Measurements from ENCODE around the gene TULP4. TPM values are rescaled to one million over a fixed set of nuclear protein-coding genes. Genes with fewer than 3 reads are reported as not detected.

The TULP4 gene
- total RNA-seq, 2 donors from 2014 or later: 10.8 to 31.2 TPM

DNA sequence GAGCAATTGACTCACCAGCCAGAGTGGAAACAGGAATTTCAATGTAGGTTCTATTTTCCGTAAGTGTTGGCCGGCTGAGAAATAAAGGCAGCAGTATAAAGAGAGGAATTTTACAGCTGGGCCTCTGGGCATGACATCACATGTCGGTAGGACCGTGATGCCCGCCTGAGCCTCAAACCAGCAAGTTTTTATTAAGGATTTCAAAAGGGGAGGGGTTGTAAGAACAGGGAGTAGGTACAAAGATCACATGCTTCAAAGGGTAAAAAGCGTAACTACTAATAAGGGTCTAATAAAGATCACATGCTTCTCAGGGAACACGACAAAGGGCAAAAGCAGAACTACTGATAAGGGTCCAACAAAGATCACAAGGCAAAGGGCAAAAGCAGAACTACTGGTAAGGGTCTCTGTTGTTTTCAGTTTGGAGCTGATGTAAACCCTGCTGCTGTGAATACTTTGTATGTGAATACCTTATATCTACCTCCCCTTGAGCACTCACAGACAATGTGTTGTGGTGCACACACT lies 9.0 kb upstream of the TULP4 start:
- ATAC-seq (replicated peaks): no peak
- no peak overlapping the region for H3K27ac Mint-ChIP-seq
- H3K36me3 Mint-ChIP-seq (ENCODE audit: low read depth): peaks cover 5% of the 10 kb centered on the region
- H3K4me1 Mint-ChIP-seq: no peaks in the 10 kb centered on the region
- H3K9me3 Mint-ChIP-seq: no peaks in the 10 kb centered on the region
- no peaks in the 10 kb centered on the region for H3K27me3 Mint-ChIP-seq
- H3K4me3 Mint-ChIP-seq: no peak overlapping the region

DNA sequence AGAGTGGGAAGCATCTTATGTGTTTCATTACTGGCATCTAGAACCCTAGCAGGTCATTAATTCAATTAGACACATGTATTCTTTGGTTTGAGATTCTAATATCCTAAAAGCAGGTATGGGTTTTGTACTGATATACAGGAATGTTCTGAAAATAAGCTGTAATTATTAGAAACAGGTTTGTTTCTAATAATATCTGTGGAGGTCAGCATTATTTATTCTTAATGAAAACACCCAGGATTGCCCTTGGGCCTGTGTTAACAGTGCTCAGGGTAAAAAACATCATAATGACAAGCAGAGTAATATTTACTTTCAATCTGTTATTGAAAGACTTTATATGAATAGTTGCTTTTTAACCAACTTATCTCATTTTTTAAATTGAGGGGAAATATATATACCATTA lies 8.0 kb upstream of the TULP4 start:
- Mint-ChIP-seq H3K9me3 (no peaks in the 10 kb centered on the region), H3K4me1 (no peaks in the 10 kb centered on the region), H3K4me3 (no peak overlapping the region), H3K27ac (no peak overlapping the region), H3K27me3 (no peaks in the 10 kb centered on the region), H3K36me3 (ENCODE audit: low read depth) (no peaks in the 10 kb centered on the region)
- ATAC-seq (replicated peaks): no peak

DNA sequence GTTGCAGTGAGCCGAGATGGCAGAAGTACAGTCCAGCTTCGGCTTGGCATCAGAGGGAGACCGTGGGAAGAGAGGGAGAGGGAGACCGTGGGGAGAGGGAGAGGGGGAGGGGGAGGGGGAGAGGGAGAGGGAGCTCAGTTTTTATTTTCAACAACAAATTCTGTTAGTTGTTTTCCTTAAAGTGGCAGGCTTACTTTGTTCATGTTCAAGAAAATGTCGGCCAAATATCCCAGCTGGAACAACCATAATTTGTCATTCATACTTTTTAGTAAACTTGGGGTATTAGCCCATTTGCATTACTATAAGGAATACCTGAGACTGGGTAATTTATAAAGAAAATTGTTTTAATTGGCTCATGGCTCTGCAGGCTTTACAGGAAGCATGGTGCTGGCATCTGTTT lies 2.5 kb upstream of the TULP4 start:
- no peak overlapping the region for H3K4me3 Mint-ChIP-seq
- H3K27ac Mint-ChIP-seq: no peak overlapping the region
- H3K36me3 Mint-ChIP-seq (ENCODE audit: low read depth): peaks cover 33% of the 10 kb centered on the region
- no peaks in the 10 kb centered on the region for H3K4me1 Mint-ChIP-seq
- no peaks in the 10 kb centered on the region for H3K27me3 Mint-ChIP-seq
- no peak for ATAC-seq (replicated peaks)
- no peaks in the 10 kb centered on the region for H3K9me3 Mint-ChIP-seq

DNA sequence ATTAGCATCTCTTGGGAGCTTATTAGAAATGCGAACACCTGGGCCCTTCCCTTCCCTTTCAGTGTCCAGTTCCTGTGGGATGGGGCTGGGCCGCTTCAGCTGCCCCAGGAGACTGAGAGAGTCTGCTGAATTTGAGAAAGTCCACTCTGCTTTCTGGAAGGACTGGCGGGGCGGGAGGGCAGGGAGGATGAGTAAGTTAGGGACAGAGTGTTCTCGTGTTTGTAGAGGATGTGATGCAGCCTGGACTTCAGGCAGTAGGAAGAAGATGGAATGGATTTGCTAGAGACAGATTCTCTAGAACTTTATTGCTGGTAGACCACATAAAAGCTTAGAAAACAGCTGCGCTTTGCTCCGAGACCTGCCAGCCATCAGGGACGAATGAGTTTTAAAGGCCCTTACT lies 1.1 kb upstream of the TULP4 start:
- no peaks in the 10 kb centered on the region for H3K9me3 Mint-ChIP-seq
- H3K27me3 Mint-ChIP-seq: no peaks in the 10 kb centered on the region
- peaks cover 43% of the 10 kb centered on the region for H3K36me3 Mint-ChIP-seq (ENCODE audit: low read depth)
- H3K27ac Mint-ChIP-seq: no peak overlapping the region
- H3K4me1 Mint-ChIP-seq: peaks cover 5% of the 10 kb centered on the region
- no peak overlapping the region for H3K4me3 Mint-ChIP-seq
- no peak for ATAC-seq (replicated peaks)

DNA sequence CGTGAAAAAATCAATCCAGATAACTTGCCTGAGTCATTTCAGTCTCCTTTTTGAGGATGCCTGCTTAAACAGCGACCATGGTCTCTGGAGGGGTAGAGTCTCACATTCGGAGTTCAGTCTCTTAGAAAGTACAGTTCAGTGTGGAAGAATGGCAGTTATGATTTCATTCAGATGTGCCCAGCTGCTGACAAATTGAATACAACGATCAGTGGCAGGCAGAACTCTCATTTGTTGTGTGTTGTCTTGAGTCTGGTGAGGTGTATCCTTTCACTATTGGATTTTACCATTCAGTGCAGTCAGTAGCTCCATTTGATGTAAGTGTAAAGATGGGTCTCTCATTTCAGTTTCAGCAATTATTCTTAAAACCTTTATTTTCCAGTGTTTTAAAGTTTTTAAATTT lies 639 bp upstream of the TULP4 start:
- Mint-ChIP-seq H3K9me3 (no peaks in the 10 kb centered on the region), H3K4me3 (no peak overlapping the region), H3K27me3 (no peaks in the 10 kb centered on the region), H3K27ac (no peak overlapping the region), H3K36me3 (ENCODE audit: low read depth) (peaks cover 47% of the 10 kb centered on the region), H3K4me1 (peaks cover 6% of the 10 kb centered on the region)
- peak; percentile 19 for ATAC-seq (replicated peaks)

DNA sequence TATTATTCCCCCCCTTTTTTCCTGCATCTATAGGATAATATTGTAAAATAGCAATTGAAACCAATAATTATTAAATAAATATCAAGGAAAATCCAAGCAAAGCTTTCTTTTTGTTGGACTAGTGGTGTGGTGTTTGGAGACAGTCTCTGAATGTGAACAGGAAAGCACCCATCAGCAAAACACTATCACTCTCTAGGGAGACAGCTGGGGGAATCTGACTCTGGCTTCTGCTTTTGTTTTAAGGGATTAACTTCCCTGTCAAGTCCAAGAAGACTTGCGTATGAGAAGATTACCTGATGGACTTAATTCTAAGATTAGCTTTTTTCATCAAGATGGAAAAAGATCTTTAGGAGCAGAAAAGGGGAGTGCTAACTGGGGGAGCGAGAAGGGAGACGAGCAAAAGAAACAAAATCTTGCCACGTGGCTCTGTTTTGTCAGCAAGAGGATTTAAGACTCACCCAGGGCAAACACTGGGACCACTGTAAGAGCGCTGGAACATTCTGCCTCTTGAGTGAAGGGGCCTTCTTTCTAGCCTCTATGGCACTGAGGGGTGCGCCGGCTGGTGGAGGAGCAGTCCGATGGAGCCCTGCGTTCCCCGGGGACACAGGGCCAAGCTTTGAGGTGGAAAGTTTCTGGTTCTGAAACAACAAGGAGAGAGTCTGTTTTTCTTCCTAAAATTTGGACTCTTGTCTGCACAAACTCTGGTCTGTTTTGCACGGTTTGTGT lies 570 bp downstream of the TULP4 start:
- Mint-ChIP-seq H3K36me3 (ENCODE audit: low read depth) (peaks cover 58% of the 10 kb centered on the region), H3K4me3 (no peak overlapping the region), H3K9me3 (no peaks in the 10 kb centered on the region), H3K27me3 (no peaks in the 10 kb centered on the region), H3K4me1 (peaks cover 6% of the 10 kb centered on the region), H3K27ac (no peak overlapping the region)
- no peak for ATAC-seq (replicated peaks)

DNA sequence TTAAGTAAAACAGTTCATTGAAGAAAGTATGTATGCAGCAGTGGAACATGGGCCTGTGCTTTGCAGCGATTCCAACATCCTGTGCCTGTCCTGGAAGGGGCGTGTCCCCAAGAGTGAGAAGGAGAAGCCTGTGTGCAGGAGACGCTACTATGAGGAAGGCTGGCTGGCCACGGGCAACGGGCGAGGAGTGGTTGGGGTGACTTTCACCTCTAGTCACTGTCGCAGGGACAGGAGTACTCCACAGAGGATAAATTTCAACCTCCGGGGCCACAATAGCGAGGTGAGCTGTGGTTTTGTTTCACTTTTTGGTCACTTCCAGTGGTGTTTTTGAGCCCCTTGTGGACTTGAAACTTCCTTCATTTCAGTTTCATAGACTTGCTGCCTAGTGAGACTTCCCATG lies 1.7 kb downstream of the TULP4 start:
- Mint-ChIP-seq H3K4me3 (no peak overlapping the region), H3K27ac (no peak overlapping the region), H3K4me1 (peaks cover 6% of the 10 kb centered on the region), H3K36me3 (ENCODE audit: low read depth) (peaks cover 61% of the 10 kb centered on the region), H3K27me3 (no peaks in the 10 kb centered on the region), H3K9me3 (no peaks in the 10 kb centered on the region)
- no peak for ATAC-seq (replicated peaks)

DNA sequence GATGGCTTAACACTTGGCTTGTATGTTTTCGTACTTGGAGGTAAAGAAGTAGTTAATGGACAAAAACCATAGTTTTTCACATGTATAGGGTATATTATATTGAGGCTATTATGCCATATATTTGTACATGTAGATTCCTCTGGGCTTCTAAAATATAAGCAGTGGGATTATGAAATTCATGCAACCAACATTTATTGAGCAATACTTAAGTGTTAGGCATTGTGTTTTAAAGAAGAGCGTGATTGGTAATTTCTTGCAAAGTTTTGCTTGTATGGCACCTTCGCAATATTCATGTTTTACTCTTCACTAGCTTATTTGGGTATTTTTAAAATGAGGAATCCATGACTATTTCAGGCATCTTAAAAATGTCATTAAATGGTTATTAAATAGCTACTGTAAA lies 2.5 kb downstream of the TULP4 start:
- Mint-ChIP-seq H3K4me3 (no peak overlapping the region), H3K36me3 (ENCODE audit: low read depth) (peaks cover 61% of the 10 kb centered on the region), H3K27me3 (no peaks in the 10 kb centered on the region), H3K4me1 (peaks cover 6% of the 10 kb centered on the region), H3K27ac (no peak overlapping the region), H3K9me3 (no peaks in the 10 kb centered on the region)
- no peak for ATAC-seq (replicated peaks)

DNA sequence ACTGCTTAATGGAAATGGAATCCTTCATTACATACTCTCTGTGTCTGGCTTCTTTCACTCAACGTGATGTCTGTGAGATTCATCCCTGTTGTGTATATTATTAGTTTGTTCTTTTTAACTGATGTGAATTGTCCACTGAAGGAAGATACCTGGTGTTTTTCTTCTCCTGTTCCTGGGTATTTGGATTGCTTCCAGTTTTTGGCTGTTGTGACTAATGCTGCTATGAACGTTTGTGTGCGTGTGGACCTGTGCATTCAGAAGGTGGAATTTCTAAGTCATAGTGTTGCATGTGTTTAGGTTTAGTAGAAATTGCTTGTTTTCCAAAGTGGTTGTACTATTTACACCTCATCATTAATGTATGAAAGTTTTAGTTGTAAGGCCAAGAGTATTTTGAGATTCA lies 3.8 kb downstream of the TULP4 start:
- H3K4me3 Mint-ChIP-seq: no peak overlapping the region
- H3K9me3 Mint-ChIP-seq: no peaks in the 10 kb centered on the region
- no peak for ATAC-seq (replicated peaks)
- H3K36me3 Mint-ChIP-seq (ENCODE audit: low read depth): peaks cover 62% of the 10 kb centered on the region
- H3K4me1 Mint-ChIP-seq: peaks cover 6% of the 10 kb centered on the region
- H3K27me3 Mint-ChIP-seq: no peaks in the 10 kb centered on the region
- no peak overlapping the region for H3K27ac Mint-ChIP-seq

DNA sequence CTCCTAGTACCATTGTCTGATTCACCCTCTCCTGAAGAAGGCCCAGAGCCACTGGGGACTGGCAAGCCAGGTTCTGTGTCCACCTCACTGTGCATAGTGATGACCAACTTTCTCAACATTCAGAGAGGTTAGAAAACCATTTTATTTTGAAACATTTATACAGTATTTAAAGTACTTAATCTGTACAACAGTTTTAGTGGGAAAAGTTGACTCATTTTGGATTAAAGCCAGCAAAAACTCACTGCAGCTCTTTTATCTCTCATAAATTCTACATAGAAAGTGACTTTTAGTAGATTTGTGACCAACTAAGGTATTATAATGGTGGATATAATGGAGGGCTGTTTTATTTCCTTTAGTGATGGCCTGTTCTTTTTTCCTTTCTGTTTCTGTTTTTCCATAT lies 9.7 kb downstream of the TULP4 start:
- H3K36me3 Mint-ChIP-seq (ENCODE audit: low read depth): peaks cover 17% of the 10 kb centered on the region
- H3K4me3 Mint-ChIP-seq: peak overlapping the region; percentile 39
- H3K27me3 Mint-ChIP-seq: no peaks in the 10 kb centered on the region
- ATAC-seq (replicated peaks): no peak
- H3K9me3 Mint-ChIP-seq: no peaks in the 10 kb centered on the region
- H3K4me1 Mint-ChIP-seq: peaks cover 29% of the 10 kb centered on the region
- peak overlapping the region; percentile 56 for H3K27ac Mint-ChIP-seq

DNA sequence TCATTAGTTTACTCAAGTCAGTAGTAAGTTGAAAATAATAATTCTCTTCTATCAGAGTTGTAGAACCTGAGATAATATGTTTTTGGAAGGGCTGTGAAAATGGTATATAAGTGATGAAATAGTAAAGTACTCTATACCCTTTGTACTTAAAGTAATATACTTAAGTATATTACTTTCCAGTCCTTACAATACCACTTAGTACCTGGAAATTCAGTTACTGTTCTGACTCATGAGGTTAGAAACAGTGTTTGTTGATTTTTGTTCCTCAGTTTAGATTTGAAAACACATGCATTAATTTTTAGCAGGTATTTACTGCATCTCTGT lies 10.1 kb downstream of the TULP4 start:
- peak overlapping the region; percentile 39 for H3K4me3 Mint-ChIP-seq
- ATAC-seq (replicated peaks): peak; percentile 41

DNA sequence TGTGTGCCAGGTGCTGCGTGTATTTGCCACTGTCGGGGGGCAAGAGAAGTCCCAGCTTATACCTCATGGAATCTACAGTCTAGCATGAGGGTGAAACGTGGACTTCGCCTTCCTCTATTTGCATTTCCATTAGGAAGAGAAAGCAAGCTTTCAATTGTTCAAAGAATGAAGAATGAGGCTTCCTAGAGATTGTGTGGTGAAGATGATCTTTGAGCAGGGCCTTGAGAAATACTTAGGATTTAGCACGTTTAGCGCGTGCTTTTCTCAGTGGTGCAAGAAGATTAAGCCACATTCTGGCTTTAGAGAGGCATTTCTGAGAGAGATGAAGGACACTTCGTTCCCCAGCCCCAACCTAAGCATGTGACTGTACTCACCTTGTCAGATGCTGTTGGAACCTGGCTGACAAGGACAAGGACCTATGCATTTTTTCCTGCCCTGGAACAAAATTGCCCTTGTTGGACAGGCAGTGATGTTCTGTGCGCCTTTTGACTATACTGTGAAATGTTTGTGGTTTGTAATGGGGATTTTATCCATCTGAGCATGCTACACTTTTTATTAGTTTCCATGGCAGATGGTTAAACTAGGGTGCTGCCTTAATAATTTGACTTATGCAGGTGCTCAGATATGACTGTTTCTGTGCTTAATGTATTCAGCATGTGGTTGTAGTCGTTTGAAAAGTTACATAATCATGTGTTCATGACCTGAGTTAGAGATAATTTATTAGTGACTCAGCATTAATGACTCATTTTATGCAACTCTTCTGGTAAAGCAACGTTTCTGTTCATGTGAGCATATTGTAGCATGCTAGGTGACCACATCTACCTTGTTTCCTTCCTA lies 10.7 kb downstream of the TULP4 start:
- peaks cover 8% of the 10 kb centered on the region for H3K36me3 Mint-ChIP-seq (ENCODE audit: low read depth)
- H3K27me3 Mint-ChIP-seq: no peaks in the 10 kb centered on the region
- peak overlapping the region; percentile 39 for H3K4me3 Mint-ChIP-seq
- ATAC-seq (replicated peaks): peak; percentile 43
- peaks cover 29% of the 10 kb centered on the region for H3K4me1 Mint-ChIP-seq
- no peaks in the 10 kb centered on the region for H3K9me3 Mint-ChIP-seq
- peak overlapping the region; percentile 56 for H3K27ac Mint-ChIP-seq

More for the DNA sequence above, 10.1 kb downstream of the TULP4 start:
- Mint-ChIP-seq H3K27ac (peak overlapping the region; percentile 56), H3K36me3 (ENCODE audit: low read depth) (peaks cover 13% of the 10 kb centered on the region), H3K9me3 (no peaks in the 10 kb centered on the region), H3K27me3 (no peaks in the 10 kb centered on the region), H3K4me1 (peaks cover 29% of the 10 kb centered on the region)

DNA sequence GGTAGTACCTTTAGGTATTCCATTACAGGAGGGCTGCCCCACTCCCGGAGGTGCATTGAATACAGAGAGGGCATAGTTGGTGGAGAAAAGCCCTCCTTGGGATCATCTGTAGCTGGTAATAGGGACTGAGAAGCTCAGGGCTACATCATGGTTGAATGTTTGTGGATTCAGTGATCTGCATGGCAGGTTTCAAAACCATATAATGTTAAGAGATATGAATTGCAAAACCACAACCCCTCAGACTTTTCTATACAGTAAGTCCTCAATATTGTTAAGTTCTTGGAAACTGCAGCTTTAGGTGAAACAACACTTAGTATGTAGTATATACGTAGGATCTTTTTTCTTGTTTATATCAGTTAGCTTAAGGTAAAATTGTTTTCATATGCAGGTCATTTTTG lies 11.3 kb downstream of the TULP4 start:
- H3K9me3 Mint-ChIP-seq: no peaks in the 10 kb centered on the region
- peak overlapping the region; percentile 56 for H3K27ac Mint-ChIP-seq
- H3K4me3 Mint-ChIP-seq: peak overlapping the region; percentile 39
- peaks cover 6% of the 10 kb centered on the region for H3K36me3 Mint-ChIP-seq (ENCODE audit: low read depth)
- ATAC-seq (replicated peaks): peak; percentile 71
- peaks cover 29% of the 10 kb centered on the region for H3K4me1 Mint-ChIP-seq
- no peaks in the 10 kb centered on the region for H3K27me3 Mint-ChIP-seq

DNA sequence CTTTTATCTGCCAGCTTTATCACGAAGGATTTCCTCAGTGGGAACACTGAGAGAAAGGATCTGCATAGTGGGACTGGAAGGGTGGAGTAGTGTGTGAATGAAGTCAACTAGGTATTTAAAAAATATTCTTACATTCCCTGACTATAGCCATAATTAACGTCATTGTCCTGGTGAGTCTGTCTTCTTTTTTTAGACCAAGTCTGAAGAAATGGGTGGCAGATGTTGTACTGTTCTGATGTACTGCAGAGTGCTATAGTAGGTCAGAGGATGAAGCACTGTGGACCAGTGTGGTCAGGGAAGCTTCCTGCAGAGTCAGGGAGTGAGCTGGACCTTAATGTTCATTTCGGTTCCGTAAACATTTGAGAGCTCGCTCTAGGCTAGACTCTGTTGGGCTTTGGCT lies 11.9 kb downstream of the TULP4 start:
- peaks cover 6% of the 10 kb centered on the region for H3K36me3 Mint-ChIP-seq (ENCODE audit: low read depth)
- H3K9me3 Mint-ChIP-seq: no peaks in the 10 kb centered on the region
- H3K27ac Mint-ChIP-seq: no peak overlapping the region
- no peak for ATAC-seq (replicated peaks)
- H3K4me1 Mint-ChIP-seq: peaks cover 29% of the 10 kb centered on the region
- H3K4me3 Mint-ChIP-seq: peak overlapping the region; percentile 39
- no peaks in the 10 kb centered on the region for H3K27me3 Mint-ChIP-seq

DNA sequence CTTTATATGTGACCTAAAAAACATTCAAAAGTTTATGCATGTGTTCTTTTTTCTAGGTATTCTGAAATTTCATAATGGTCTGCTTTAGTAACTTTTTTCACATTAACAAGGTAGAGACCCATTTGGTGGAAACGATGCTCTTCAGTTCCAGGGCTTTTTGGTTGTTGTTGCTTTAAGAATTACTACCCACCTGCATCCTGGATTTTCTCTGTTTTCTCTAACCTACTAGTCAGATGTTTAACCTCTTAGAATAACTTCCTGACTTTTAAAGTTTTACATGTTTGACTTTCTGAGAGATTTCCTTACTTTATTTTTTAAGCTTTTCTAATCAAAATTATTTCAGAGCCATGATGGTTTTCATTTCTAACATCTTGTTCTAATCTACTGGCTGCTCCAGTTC lies 14.9 kb downstream of the TULP4 start:
- Mint-ChIP-seq H3K4me1 (peaks cover 21% of the 10 kb centered on the region), H3K36me3 (ENCODE audit: low read depth) (no peaks in the 10 kb centered on the region), H3K9me3 (no peaks in the 10 kb centered on the region), H3K27me3 (no peaks in the 10 kb centered on the region), H3K27ac (no peak overlapping the region), H3K4me3 (no peak overlapping the region)
- ATAC-seq (replicated peaks): no peak
